Stimulated activated CD4-positive, alpha-beta T cell treated with anti-CD3 and anti-CD28 coated beads, Interleukin-4, amount 100 ng/mL, for 24 hours (primary cell): ENCODE data around the gene CACNG4.
"Not testable (repeated sequence)": the region's sequence is repeated elsewhere in the genome, so short reads cannot be mapped to it uniquely, and the experiment has no call there.

Experiments
- DNase-seq: peaks from one replicate; pipeline ENCODE4 v3.0.0-alpha.2; 2020

CACNG4 gene

DNA sequence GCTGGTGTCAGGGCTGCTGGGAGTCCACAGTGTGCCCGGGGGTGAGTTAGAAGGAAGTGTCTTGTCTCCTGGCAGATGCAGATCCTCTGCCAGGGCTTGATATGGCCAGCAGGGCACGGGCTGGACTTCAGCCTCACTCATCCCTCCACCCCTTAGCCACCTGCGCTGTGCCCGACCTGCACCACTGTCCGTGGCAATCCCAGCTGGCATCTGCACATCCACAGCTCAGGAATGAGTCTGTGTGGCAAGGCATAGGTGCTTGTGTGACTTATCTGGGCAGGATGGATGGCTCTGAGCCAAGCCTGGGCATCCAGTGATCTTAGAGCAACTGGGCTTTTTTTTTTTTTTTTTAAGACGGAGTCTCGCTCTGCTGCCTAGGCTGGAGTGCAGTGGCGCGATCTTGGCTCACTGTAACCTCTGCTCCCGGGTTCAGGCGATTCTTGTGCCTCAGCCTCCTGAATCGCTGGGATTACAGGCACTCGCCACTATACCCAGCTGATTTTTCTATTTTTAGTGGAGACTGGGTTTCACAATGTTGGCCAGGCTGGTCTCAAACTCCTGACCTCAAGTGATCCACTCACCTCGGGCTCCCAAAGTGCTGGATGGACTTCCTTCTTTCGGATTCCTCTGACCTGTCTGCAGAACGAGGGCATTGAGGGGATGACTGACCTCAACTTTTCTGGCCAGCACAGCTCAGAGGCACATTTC, 57.4 kb downstream of the CACNG4 start:
- no peak for DNase-seq

DNA sequence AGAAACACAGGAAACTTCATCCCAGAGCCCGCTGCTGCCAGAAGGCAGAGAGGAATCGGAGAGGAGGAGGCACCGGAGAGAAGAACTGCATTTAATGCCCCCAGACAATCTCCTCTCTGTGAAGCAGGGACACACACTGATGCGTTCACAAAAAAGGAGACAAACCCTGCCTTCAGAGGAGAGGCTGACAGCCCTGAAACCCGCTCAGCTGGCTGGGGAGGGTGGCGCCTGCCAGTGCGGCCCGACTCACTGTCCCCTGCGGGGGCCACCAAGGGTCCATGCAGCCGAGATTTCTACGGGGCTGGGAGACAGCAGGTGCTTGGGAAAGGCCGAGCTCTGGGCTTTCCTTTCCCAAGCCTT, 57.9 kb downstream of the CACNG4 start:
- DNase-seq: no peak

DNA sequence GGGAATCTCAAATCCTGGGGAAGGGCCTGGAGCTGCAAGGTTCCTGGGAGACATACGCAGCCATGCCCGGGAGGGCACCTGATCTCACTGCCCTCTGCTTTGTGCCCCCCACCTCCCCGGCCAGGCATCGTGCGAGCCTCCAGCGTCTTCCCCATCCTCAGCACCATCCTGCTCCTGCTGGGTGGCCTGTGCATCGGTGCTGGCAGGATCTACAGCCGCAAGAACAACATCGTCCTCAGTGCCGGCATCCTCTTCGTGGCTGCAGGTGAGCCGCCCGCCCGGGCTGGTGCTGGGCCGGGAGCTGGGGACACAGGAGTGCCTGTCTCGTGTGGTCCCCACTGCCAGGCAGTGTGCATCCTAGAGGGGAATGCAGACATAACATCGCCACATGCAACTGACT, 60.2 kb downstream of the CACNG4 start:
- no peak for DNase-seq

DNA sequence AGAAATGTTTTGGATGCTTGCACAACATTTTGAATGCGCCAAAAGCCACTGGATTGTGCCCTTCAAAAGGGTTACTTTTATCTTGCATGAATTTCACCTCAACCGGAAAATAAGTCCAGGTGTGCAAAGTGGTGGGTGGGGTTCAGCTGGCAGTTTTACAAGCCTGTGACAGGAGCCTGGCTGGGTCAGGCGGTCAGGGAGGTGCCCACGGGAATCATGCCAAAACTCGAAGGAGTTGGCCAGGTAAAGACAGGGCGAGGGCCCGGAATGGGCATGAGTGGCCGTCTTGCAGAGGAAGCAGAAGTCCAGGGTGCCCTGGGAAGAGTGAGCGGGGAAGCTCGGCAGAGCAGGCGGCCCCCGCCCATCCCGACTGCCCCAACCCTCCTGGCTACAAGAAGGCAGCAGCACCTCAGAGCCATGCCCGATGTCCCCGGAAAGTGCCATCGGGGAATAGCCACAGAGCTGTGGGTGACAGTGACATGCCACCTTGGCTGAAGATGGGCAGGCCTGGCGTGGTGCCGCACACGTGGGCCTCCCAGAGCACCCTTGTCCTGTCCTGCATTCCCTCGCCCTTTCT, 60.8 kb downstream of the CACNG4 start:
- DNase-seq: no peak

DNA sequence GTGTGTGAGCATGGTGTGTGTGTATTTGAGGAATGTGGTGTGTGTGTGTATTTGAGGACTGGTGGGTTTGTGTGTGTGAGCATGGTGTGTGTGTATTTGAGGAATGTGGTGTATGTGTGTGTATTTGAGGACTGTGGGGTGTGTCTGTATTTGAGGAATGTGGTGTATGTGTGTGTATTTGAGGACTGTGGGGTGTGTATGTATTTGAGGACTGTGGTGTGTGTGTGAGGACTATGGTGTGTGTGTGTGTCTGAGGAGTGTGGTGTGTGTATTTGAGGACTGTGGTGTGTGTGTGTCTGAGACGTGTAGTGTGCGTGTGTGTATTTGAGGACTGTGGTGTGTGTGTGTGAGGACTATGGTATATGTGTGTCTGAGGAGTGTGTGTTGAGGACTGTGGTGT, 61.8 kb downstream of the CACNG4 start:
- DNase-seq: no peak

DNA sequence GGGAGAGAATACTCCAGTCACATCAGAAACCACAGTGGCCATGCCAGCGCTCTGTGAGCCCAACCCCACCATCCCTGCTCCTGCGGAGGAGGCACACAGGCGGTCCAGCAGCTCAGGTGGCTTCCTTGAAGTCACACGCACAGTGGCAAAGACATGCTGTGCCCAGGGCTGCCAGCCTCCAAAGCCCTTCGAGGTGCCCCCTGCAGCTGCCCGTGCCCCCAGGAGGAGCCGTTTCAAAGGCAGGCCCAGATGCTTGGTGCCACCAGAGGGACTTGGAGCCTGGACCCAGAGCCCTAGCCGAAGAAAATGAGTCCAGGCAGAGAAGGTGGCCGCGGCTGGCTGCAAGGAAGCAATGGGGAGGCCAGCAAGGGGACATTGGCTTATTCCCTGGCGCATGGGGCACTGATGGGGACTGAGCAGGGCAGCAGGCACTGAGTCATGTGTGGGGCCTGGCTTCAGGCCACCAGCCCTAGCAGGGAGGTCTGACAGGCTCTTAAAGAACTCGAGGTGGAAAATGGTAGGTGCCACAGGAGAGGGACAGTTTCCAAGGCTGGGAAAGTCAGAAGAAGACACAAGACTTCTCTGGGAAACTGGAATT, 62.6 kb downstream of the CACNG4 start:
- DNase-seq: no peak

DNA sequence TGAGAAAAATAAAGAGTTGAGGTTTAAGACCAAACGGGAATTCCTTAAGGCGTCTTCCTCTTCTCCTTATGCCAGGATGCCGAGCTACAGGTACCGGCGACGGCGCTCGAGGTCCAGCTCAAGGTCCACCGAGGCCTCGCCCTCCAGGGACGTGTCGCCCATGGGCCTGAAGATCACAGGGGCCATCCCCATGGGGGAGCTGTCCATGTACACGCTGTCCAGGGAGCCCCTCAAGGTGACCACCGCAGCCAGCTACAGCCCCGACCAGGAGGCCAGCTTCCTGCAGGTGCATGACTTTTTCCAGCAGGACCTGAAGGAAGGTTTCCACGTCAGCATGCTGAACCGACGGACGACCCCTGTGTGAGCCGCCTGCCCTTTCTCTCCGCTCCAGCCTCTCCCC, 66.1 kb downstream of the CACNG4 start:
- no peak for DNase-seq

DNA sequence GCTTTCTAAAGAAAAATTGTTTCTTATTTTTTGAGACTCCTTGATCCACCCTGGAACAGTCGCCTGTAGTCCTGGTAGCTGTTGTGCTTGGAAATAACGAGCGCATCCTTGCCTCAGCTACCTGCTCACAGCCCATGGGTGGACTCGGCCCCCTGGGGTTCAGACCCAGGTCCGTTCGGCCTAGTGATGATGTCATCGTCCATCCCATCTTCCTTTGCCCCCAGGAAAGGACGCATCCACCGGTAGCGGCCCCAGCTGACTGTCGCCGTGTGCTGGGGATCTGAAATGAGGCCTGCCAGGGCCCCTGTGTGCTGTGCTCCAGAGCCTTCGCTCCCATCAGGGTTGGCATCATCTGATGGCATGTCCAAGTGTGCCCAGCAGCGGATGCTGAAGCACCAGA, 67.9 kb downstream of the CACNG4 start:
- DNase-seq: no peak

DNA sequence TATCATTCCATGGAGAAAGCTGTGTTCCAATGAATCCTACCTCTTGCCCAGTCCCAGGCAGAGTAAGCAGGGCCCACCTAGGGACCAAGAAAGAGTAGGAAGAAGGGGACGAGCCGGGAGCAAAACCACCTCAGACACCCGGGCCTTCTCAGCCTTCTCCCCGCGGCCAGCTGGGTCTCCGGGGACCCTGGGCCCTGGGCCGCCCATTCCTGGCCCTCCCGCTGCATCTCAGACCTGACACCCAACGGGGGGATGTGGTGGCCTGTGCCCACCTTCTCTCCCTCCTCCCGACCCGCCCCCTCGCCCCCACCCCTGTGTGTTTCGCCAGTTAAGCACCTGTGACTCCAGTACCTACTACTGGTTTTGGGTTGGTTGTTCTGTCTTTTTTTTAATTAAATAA, 68.5 kb downstream of the CACNG4 start:
- no peak for DNase-seq

DNA sequence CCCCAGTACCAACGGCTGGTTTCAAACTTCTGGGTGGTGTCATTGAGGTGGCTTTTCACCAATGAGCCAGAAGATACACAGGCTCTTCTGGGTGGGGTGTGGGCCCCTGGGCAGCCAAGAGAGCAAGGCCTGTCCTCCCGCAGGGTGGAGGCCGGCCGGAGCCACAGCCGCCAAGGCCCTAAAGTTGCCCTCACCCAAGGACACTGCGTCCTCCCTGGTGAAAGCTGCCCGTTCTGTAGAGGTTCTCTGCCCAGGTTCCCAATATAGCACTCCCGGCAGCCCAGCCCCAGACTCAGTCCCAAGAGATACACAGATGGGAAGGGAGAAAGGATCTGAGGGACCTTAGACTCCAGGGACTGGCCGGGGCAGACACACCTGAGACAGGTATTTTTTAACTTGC, 69.1 kb downstream of the CACNG4 start:
- DNase-seq: no peak

DNA sequence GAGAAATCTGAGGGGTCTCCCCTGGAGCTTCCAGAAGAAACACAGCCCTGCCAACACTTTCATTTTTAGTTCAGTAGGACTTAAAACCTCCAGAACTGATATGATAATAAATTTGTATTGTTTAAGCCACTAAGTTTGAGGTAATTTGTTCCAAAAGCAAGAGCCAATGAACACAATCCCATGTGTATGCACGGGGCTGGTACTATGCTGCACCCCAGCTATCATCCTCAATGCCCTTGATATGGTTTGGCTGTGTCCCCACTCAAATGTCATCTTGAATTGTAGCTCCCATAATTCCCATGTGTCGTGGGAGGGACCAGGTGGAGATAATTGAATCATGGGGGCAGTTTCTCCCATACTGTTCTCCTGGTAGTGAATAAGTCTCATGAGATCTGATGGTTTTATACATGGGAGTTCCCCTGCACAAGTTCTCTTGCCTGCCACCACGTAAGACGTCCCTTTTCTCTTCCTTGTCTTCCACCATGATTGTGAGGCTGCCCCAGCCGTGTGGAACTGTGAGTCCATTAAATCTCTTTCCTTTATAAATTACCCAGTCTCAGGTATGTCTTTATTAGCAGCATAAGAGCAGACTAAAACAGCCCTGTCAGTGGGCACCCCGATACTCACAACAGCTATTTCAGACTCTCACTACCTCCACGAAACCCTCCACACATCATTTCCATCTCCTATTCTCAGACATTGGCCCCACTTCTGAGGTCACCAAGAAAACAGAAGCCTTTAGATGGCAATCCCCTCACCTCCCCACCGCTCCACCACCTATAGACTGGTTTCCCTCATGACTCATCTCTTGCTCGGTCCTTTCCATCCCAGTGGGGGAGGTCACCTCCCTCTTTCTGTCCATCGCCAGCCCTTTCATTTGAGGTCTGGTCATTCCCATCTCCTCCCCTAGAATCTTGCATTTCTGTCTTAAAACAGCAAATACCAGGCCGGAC, 70.9 kb downstream of the CACNG4 start:
- no peak for DNase-seq

DNA sequence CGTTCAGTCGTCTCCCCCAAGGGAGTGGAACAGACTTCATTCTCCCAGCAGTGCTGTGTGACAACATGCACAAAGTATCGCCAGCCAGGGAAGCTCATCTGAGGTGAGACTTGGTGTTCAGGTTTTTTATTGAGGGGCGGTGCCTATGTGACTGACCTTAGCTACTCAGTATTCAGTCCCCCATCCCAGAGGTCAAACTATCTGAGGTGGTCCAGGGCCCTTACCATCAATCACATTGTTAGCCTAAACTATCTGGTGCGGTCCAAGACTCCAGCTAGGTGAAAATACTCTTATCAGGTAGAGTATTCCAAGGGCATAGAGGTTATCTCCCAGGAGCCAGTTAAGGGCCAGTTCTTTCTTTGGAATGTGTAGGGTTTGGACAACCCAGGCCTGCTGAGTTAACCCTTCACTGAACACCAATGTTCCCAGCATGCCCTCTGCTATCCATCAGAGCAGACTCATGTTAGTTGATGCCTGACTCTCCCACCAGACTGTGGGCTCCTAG, 74.4 kb downstream of the CACNG4 start:
- no peak for DNase-seq

DNA sequence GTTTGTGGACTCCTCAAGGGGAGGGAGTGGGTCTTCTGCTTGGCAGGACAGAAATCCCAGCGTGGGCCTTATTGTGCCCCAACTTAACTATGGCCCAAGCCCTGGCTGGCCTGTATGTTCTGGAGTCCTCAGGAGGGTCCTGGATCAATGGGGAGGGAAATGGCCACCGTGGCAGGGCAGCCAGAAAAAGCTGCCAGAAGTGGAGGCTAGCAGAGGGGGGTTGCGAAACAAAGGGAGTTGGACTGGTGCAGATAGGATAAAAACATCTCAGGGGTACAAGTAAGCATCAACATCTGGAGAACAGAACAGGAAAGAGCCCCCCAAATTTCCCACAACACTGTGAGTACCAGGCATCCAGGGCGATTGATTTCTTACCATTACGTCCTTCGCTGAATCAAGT, 76.1 kb downstream of the CACNG4 start:
- no peak for DNase-seq

DNA sequence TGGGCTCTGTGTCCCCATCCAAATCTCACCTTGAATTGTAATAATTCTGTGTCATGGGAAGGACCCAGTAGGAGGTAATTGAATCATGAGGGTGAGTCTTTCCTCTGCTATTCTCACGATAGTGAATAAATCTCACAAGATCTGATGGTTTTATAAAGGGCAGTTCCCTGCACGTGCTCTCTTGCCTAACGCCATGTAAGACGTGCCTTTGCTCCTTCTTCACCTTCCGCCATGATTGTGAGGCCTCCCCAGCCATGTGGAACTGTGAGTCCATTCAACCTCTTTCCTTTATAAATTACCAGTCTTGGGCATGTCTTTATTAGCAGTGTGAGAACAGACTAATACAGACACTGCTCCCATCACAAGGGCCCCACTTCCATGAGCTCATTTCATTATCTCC, 76.6 kb downstream of the CACNG4 start:
- DNase-seq: not testable (repeated sequence)

DNA sequence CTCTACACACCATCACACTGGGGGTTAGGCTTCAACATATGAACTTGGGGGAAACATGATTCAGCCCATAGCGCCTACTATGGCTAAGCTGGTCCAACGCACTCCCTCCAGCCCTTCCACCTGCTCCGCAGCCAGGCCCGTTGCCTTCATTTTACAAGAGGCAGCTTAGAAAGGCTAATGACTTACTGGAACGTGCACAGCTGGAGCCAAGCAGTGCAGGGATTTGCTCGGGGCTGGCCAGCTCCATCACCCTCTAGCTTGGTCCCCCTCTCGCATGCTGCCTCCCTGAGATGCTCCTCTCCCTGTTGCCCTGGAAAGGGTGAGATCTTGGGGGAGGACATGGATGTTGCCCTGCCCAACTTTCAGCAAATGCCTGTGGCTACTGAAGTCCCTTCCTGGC, 77.0 kb downstream of the CACNG4 start:
- no peak for DNase-seq

DNA sequence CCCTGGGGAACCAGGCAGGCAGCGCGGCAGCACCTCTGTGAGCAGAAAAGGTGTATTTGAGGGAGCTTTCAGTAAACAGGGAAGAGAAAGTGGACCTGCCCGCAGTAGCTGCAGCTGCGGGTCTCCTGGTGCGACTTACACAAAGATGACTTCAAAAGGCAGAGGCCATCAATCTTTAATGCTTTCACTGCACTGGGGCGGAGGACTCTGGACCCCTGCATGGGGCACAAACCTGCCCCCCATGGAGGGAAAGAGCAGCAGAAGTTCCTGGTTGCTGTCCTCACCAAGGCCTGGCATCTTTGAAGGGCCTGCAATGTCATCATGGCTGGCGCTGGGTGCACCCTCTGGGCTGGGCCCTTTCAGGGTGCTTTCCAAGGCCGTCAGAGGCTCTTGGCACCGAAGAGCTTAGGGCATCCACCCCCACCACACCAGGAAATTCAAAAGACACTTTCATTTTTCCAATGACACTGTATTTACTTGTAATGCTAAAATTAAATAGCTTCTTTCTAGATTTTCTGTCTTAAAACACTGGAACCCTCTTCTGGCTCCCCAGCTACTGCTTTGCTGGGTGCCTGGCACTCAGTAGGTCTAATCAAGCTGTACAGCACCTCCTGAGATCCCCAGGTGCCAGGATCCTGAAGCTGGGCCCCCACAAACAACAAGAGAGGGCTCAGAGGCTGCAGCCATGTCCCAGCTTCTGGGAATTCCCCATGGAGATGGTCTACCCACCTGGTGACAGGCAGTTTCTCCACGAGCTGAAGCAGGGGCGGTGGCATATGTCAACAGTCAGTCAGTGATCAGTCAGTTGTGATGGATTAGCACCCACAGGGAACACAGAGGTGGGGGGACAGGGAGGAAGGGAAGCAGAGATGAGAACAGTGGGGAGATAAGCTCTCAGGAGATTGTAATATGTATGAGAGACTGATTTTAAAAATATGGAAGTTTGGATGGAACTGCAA, 77.7 kb downstream of the CACNG4 start:
- DNase-seq: no peak

DNA sequence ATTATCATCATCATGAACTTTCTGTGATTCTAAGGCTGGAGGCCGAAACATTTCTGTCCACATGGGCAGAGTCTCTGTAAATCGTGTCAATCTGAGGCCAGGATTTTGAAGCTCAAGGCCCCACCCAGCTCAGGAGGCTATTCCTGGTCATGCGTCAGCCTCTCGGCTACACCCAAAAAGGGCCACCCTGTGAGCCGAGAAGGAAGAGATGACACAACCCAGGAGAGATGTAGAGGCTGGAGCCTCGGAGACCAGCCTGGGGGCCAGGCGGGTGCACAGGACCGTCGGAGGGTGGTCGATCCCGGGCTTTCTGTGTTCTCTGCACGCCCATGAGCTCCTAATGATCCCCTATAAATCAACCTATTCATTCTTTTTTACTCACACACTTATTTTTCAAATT, 78.8 kb downstream of the CACNG4 start:
- no peak for DNase-seq

DNA sequence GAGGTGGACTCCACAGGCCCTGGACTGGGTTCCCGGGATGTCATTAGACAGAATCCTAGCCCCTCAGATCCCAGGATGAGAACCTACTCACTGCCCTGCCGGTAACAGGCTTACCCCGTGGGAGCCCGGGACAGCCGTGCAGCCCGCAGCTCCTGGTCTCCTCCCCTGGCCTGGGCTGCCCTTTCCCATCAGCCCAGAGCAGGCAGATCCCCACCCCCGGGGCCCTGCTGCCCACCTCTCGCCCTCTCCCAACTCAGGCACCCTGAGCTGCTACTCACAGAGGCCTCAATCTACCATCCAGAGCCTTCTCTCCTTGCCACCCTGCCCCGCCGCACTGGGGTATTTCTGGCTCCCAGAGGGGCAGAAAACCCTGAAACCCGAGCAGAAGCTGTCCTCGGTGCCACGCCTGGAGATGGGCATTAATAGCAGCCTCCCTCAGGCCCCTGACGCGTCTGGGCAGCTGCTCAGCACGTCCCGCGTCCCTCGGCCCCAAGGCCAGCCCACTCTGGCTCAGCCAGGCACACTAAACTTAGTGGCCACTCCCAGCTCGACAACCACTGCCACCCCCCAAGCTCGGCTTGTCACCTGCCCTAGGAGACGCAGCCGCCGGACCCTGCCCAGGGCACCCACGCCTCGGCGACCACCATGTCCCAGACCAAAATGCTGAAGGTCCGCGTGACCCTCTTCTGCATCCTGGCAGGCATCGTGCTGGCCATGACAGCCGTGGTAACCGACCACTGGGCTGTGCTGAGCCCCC, 79.7 kb downstream of the CACNG4 start, which contains the start of gene CACNG1:
CACNG1 (plus strand) TSS at position 539 of the 757 bp plus-strand sequence; CDS start at position 646, 107 bp downstream.
- DNase-seq: no peak

DNA sequence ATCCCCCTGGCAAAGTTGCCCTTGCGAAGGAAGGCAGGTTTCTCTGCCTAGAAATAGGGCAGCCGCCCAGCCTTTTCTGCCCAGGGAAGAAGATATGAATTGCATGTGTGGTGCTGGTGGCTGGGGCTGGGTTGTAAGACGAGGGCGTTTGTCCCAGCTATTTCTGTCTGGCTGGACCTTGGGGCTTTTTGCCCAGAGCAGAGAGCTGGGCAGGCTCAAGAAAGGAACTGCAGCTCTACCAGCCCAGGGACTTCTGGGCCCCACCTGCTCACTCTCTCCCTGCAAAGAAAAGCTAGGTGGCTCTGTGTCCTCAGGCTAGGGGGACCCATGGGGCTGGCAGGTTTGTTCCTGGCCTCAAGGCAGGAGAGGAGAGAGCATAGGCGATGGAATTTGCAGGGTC, 80.4 kb downstream of the CACNG4 start:
- DNase-seq: no peak

DNA sequence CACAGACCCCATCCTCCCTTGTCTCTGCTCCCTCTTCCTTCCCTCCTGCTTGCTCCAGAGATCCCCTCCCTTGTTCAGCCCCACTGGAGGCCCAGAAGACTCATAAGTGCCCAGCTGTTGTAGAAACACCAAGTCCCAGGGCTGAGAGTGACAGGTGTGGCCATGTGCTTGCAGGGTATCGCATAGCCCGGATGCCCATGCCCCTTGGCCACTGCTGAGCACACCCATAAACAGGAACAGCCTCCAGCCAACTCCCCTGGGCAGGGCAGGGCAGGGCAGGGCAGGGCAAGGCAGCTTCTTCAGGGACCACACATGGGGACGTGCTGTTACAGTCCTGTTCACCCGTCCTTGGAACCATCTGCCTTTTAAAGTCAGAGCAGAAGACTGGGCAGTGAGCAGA, 81.9 kb downstream of the CACNG4 start:
- no peak for DNase-seq

DNA sequence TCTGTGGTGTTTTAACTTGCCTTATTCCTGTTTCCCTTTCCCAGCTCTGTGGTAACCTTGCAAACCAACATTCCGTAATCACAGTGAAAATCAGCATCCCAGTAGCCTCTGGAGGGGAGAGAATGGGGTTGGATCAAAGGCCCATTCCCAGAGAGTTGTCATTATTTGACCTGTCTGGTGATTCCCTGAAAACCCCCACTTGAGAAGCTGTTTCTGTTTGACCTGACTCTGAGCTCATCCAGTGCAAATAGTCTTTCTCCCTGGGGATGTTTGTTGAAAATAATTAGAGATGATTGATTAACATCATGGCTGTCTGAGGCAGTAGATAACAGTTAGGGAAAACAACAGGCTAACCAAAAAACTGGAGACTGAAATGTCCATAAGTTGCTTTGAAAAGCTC, 82.9 kb downstream of the CACNG4 start:
- no peak for DNase-seq
